IPS-NIHi11 (cell line): Measurements from ENCODE around the gene AGL.
"Not testable (repeated sequence)": the region's sequence is repeated elsewhere in the genome, so short reads cannot be mapped to it uniquely, and the experiment has no call there.

Experiments
- DNase-seq: peaks from one replicate; pipeline ENCODE4 v3.0.0; 2012; ENCODE audit warnings: mixed read lengths, low spot score

The AGL gene

GRCh38 chr1:99849744-99850458, at the start of gene AGL:
TSS of gene AGL (plus strand) at chr1:99850361. CDS start at chr1:99851043, 682 bp downstream.
- peak; percentile 91 for DNase-seq

- no peak for DNase-seq
These were observed 48.6 kb upstream of the AGL start for GRCh38 chr1:99801584-99801983.

GRCh38 chr1:99806882-99807281, 43.3 kb upstream of the AGL start:
- DNase-seq, result no peak

GRCh38 chr1:99808391-99809115, 41.6 kb upstream of the AGL start:
- DNase-seq, result peak; percentile 71

- DNase-seq, result no peak
These were observed 39.1 kb upstream of the AGL start for GRCh38 chr1:99811075-99811474.

- no peak for DNase-seq
These were observed 38.4 kb upstream of the AGL start for GRCh38 chr1:99811747-99812146.

GRCh38 chr1:99814373-99814900, 35.7 kb upstream of the AGL start:
- no peak for DNase-seq

- no peak for DNase-seq
These were observed 33.5 kb upstream of the AGL start for GRCh38 chr1:99816656-99817055.

GRCh38 chr1:99818063-99818699, 32.0 kb upstream of the AGL start:
- no peak for DNase-seq

GRCh38 chr1:99820546-99820945, 29.6 kb upstream of the AGL start:
- no peak for DNase-seq

- no peak for DNase-seq
These were observed 25.1 kb upstream of the AGL start for GRCh38 chr1:99825098-99825497.

- no peak for DNase-seq
These were observed 24.5 kb upstream of the AGL start for GRCh38 chr1:99825702-99826101.

GRCh38 chr1:99827970-99828369, 22.2 kb upstream of the AGL start:
- no peak for DNase-seq

- no peak for DNase-seq
These were observed 20.9 kb upstream of the AGL start for GRCh38 chr1:99829269-99829668.

GRCh38 chr1:99833911-99834310, 16.2 kb upstream of the AGL start:
- not testable (repeated sequence) for DNase-seq

- DNase-seq, result not testable (repeated sequence)
These were observed 13.7 kb upstream of the AGL start for GRCh38 chr1:99836171-99837103.

GRCh38 chr1:99840353-99840752, 9.8 kb upstream of the AGL start:
- DNase-seq, result not testable (repeated sequence)

- no peak for DNase-seq
These were observed 6.4 kb upstream of the AGL start for GRCh38 chr1:99843760-99844159.

GRCh38 chr1:99845201-99845600, 5.0 kb upstream of the AGL start:
- DNase-seq, result not testable (repeated sequence)

- no peak for DNase-seq
These were observed 783 bp upstream of the AGL start for GRCh38 chr1:99849413-99849743.

- no peak for DNase-seq
These were observed 514 bp downstream of the AGL start for GRCh38 chr1:99850459-99851291.
